Activated CD4-positive, CD25-positive, alpha-beta regulatory T cell treated with anti-CD3 and anti-CD28 coated beads, Interleukin-2, amount 50 U/mL, for 72 hours (primary cell): Measurements from ENCODE around the gene SEMA5A.

Experiments
- DNase-seq: peaks from one replicate; pipeline ENCODE4 v3.0.0; 2021

Gene SEMA5A

GRCh38 chr5:9318031-9318430 lies 227.8 kb downstream of the SEMA5A start:
- no peak for DNase-seq

- DNase-seq: no peak
These were observed 229.1 kb downstream of the SEMA5A start for GRCh38 chr5:9316733-9317132.

GRCh38 chr5:9316041-9316440 lies 229.8 kb downstream of the SEMA5A start:
- no peak for DNase-seq

GRCh38 chr5:9314558-9314957 lies 231.3 kb downstream of the SEMA5A start:
- no peak for DNase-seq

- DNase-seq: no peak
These were observed 232.1 kb downstream of the SEMA5A start for GRCh38 chr5:9313751-9314150.

DNA sequence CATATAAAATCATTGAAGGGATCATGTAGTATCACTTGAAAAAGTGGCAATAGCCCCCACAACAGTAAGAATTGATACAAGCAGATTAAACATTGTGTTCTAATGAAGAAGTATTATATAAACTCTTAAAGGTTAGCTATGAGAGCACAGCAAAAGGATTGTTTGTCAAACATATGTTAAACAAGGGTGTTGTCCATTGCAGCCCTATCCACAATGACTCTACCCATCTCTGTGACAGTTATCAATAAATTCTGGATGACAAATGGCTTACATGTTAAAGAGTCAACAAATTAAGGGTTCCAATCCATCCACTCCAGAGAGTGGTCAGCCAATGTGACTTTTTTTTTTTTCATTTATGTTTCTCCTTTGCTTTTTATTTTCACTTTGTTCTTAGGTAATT lies 238.7 kb downstream of the SEMA5A start:
- no peak for DNase-seq

GRCh38 chr5:9302218-9302617 lies 243.7 kb downstream of the SEMA5A start:
- DNase-seq: no peak

DNA sequence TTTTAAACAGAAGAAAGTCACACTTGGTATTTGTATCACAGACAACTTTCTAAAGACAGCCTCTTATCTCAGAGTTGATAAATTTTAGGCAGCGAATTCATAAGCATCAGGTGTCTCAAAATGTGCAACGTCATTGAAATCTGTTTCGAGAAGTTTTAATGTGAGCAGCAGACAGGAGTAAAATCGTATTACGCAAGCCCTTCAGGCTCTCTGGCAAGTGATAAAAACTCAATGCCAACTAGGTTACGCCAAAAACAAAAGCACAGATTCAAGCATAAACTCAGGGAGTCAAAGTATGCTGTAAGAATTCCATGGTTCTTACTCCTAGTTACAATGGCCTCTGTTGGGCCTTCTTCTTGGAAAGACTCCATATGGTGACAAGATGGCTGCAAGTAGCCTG lies 244.7 kb downstream of the SEMA5A start:
- no peak for DNase-seq

DNA sequence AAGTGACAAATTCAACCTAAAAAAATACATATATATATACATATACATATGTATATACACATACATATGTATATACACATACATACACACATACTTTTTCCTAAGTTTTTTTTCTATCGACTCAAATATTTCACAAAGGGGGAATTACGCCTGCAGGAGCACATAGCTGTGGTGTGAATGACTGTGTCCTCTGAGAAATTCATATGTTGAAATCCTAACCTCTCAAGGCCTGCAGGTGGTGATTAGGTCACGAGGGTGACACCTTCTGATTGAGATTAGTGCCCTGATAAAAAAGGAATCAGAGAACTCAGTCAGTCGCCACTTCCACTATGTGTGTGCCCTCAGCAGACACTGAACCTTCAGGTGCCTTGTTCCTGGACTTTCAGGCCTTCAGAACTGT lies 248.7 kb downstream of the SEMA5A start:
- no peak for DNase-seq

DNA sequence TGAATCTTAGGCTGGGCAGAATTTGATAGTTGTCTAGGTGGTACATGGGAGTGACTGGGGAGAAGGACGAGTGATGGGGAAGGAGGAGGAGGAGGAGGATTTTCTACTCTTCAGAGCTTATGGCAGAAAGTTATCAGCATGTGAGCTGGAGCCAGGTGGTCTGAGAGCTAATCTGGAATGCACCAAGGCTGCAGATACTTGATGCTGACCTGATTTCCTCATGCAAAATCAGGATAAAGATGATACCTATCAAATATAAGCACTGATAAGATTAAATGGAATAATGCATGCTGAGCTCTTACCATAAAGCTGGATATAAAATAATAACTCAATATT lies 250.4 kb downstream of the SEMA5A start:
- no peak for DNase-seq

DNA sequence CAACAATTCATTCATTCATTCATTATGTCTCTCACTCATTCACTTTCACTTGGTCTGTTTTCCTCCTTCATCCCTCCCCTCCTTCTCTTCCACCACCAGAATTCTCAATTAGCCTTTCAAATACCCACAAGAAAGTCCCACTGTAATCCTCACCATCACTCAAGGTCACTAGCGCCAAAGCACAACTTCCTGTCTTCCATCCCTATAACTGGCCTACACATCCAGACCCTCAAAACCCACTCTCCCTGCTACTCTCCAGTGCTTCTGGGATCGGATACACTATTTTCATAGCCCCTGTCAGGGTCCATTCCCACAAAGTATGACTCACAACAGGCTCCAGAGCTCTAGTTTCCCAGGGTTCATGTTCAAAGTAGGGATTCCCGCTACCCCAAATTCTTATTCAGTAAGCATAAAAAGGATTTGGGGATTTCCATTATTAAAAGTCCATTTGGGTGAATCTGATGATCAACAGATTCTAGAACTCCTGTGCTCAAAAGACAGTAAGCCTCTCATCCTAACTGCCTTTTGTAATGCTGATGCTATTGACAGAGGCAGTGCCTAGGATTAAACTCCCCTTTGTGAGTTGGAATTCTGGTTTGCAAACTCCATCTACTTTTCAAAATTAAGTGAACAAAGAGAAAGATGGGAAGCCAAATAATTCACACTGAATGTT lies 250.9 kb downstream of the SEMA5A start:
- no peak for DNase-seq

- DNase-seq: no peak
These were observed 257.6 kb downstream of the SEMA5A start for GRCh38 chr5:9288234-9288633.

- no peak for DNase-seq
These were observed 261.0 kb downstream of the SEMA5A start for GRCh38 chr5:9284781-9285307.

DNA sequence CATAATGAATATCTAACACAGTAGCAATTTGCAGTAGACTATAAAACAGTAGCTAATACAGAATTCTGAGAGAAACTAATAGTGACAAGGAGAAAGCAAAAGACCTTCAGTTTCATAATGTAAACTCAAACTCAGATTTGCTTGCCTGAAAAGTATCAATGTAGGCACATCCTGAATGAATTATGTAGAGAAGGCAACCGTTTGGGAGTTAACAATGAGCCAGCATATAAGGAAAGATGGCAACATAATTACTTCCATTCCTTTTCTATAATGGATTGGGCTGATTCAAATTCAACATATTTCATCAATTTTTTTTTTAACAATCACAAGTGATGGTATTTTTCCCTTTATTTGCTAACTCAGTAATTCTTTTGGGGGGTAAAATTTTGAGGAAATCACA lies 261.6 kb downstream of the SEMA5A start:
- no peak for DNase-seq

DNA sequence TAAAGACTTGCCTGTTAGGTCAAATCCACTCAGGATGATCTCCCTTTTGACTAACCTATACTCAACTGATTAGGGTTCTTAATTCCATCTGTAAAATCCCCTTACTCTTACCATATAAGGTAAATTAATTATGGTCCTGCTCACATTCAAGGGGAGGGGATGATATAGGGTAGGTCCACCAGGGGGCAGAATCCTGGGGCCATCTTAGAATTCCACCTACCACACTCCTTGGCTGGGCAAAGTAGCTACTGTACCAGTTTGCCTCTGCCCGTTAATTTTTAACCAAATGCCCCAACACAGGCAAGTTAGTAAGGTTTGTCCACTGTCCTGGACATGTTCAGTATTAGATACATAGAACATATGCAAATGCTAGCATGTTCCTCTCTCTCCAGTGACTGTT lies 262.4 kb downstream of the SEMA5A start:
- no peak for DNase-seq

GRCh38 chr5:9283021-9283420 lies 262.9 kb downstream of the SEMA5A start:
- no peak for DNase-seq

- no peak for DNase-seq
These were observed 263.7 kb downstream of the SEMA5A start for GRCh38 chr5:9282211-9282610.

- no peak for DNase-seq
These were observed 266.1 kb downstream of the SEMA5A start for GRCh38 chr5:9279774-9280173.

DNA sequence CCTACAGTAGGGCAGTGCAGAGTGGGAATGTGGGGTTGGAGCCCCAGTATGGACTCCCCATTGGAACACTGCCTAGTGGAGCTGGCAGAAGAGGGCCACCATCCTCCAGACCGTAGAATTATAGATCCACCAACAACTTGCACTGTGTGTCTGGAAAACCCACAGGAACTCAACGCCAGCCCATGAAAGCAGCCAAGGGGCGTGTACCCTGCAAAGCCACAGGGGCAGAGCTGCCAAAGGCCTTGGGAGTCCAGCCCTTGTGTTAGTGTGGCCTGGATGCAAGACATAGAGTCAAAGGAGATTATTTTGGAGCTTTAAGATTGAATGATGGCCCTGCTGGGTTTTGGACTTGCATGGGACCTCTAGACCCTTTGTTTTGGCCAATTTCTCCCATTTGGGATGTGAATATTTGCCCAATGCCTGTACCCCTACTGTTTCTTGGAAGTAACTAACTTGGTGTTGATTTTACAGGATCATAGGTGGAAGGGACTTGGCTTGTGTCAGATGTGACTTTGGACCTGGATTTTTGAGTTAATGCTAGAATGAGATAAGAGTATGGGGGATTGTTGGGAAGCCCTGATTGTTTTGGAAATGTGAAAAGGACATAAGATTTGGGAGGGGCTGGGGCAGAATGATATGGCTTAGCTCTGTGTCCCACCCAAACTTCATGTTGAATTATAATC lies 266.8 kb downstream of the SEMA5A start:
- DNase-seq: no peak

GRCh38 chr5:9269014-9269413 lies 276.9 kb downstream of the SEMA5A start:
- no peak for DNase-seq

DNA sequence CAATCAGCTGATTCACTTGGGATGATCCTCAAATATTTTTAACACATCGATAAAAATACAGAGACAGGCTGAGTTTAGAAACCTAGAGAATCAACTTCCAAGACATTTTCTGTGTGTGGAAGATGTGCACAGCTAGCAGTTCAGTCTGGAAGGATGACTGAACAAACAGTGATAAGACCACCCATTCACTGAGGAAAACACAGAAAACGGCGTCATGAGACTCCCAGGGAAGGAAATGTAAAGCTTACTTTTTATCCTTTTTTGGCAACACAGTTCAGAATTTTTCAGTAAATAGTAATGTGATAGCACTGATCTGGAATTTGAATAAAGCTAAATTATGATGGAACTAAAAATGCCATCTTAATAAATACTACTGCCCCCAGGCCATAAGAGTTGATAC lies 277.6 kb downstream of the SEMA5A start:
- no peak for DNase-seq

DNA sequence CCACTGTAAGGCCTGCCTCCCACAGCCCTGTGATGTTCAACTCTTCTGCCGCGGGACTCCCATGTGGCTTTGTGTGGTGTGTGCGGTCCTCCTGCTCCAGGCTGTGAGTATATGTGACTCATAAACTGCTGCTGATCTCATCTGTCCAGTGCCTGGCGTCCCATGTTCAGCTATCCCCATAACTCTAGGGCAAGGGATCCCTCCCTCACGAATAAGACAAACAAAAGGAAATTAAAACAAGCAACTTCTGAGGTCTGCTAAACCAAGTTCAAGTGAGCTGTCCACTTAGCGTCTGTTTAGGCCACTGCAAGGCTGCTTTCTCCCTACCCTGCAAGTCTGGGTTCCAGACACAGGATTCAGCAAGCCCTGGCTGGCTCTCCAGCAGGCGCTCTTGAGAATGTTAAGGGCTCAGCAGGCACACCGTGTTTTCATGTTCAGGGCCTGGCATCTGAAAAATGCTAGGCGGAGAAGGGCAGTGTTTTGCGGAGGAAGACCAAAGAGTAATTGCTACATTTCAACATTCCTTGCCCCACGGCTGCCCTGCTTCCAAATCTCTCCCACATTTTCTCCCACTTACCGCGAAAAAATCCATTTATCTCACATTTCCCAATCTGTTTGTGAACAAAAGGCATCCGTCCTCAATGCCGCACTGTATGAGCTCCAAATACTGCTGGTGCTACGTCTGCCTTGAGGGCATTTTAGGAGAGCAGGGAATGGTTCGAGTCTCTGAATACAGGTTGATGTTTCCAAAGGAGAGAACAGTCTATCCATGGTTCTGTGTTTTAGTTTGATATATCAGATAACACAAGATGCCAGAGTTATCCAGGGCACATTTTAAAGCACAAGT lies 280.2 kb downstream of the SEMA5A start:
- no peak for DNase-seq

GRCh38 chr5:9264301-9264700 lies 281.6 kb downstream of the SEMA5A start:
- no peak for DNase-seq

GRCh38 chr5:9263656-9264055 lies 282.2 kb downstream of the SEMA5A start:
- no peak for DNase-seq
